AG04450 (cell line): Measurements from ENCODE around the gene HRH4. TPM values are rescaled to one million over a fixed set of nuclear protein-coding genes. Genes with fewer than 3 reads are reported as not detected.

Source experiments
- CTCF ChIA-PET: fragments of 300-600, 350-600 bp; formaldehyde crosslinking; extraction: SDS; loops from one replicate; lab custom pipeline; 2022; ENCODE audit warnings: antibody characterized with exemption, inconsistent platforms; lab: Charles Lee
- POLR2A ChIA-PET: fragments of 350-600 bp; formaldehyde crosslinking; extraction: SDS; loops from one replicate; lab custom pipeline; 2021; ENCODE audit warnings: antibody characterized with exemption, inconsistent platforms; lab: Yijun Ruan, JAX
- DNase-seq: peaks from one replicate; pipeline ENCODE4 v3.0.0-alpha.2; 2011; ENCODE audit warnings: low read depth, low spot score
- H3K27ac ChIP-seq: one replicate; pipeline ENCODE4 v1.5.1; 2012; ENCODE audit warnings: low read depth, low read length, control low read depth
- H3K27me3 ChIP-seq: one replicate; pipeline ENCODE4 v1.6.0; 2012; ENCODE audit warnings: low read length; ENCODE audit not compliant: control insufficient read depth, insufficient read depth
- H3K4me3 ChIP-seq: 2 replicates; pipeline ENCODE4 v1.5.1; 2011; ENCODE audit warnings: mild to moderate bottlenecking, low read depth, low read length, control low read depth
- H3K9me3 ChIP-seq: 2 replicates; pipeline ENCODE4 v1.5.1; 2012; ENCODE audit warnings: low read length; ENCODE audit not compliant: control insufficient read depth, insufficient read depth
- polyA plus RNA-seq: library from polyadenylated mRNA; depleted of rRNA; stranded (reverse); fragments of >200 nt; gene quantifications from 2 replicates; pipeline ENCODE4 v1.2.3, GENCODE V29; 2011
- TF ChIP-seq, protein P1 (sequence below): IDR thresholded peaks from 2 replicates; pipeline ENCODE4 v1.5.1; 2011; ENCODE audit warnings: low read depth, low read length, control low read depth, inconsistent platforms

Gene HRH4
- polyA plus RNA-seq, 1 experiment = 0.01 TPM

- no peaks in the 10 kb centered on the region for H3K9me3 ChIP-seq
- peaks cover 10% of the 10 kb centered on the region for H3K27me3 ChIP-seq
- TF ChIP-seq, protein P1, sequence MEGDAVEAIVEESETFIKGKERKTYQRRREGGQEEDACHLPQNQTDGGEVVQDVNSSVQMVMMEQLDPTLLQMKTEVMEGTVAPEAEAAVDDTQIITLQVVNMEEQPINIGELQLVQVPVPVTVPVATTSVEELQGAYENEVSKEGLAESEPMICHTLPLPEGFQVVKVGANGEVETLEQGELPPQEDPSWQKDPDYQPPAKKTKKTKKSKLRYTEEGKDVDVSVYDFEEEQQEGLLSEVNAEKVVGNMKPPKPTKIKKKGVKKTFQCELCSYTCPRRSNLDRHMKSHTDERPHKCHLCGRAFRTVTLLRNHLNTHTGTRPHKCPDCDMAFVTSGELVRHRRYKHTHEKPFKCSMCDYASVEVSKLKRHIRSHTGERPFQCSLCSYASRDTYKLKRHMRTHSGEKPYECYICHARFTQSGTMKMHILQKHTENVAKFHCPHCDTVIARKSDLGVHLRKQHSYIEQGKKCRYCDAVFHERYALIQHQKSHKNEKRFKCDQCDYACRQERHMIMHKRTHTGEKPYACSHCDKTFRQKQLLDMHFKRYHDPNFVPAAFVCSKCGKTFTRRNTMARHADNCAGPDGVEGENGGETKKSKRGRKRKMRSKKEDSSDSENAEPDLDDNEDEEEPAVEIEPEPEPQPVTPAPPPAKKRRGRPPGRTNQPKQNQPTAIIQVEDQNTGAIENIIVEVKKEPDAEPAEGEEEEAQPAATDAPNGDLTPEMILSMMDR = no peak
- no peak for DNase-seq
- H3K4me3 ChIP-seq = no peak overlapping the region
- ChIA-PET CTCF (interaction anchor here (3.3 to 4.4 kb wide), 2 partner anchors 9 to 137 kb away, joined by 14 to 40 read pairs; no protein-coding TSS in a partner anchor), POLR2A (no interaction called here)
- H3K27ac ChIP-seq = no peak overlapping the region
These were observed 36.8 kb downstream of the HRH4 start for GRCh38 chr18:24497031-24497754.

DNA sequence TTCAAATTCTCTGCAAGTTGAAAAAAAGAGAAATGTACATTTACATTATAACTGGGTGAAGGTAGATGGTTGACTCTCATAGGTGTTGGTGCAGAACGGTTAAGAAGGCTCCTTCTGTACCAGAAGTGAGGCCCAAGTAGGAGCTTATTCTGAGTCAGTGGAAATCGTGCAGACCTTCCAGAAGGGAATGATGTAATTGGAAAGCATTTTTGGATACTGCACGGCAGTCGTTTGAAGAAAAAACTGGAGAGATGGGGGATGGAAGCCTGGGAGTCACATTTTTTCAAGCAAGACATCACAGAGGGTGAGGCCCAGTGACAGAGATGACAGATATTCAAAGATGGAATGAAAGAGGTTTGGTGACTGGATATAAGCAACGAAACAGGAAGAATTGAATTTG is 39.4 kb downstream of the HRH4 start:
- H3K4me3 ChIP-seq = no peak overlapping the region
- TF ChIP-seq, protein P1 = no peak
- peaks cover 8% of the 10 kb centered on the region for H3K27me3 ChIP-seq
- CTCF ChIA-PET = interaction anchor here (4.4 kb wide), 1 partner anchor 12 kb away, joined by 40 read pairs; no protein-coding TSS in a partner anchor
- no peaks in the 10 kb centered on the region for H3K9me3 ChIP-seq
- POLR2A ChIA-PET = no interaction called here
- no peak for DNase-seq
- no peak overlapping the region for H3K27ac ChIP-seq

GRCh38 chr18:24500217-24500616 is 39.8 kb downstream of the HRH4 start:
- no peaks in the 10 kb centered on the region for H3K9me3 ChIP-seq
- H3K4me3 ChIP-seq = no peak overlapping the region
- TF ChIP-seq, protein P1 = no peak
- DNase-seq = no peak
- POLR2A ChIA-PET = no interaction called here
- peaks cover 8% of the 10 kb centered on the region for H3K27me3 ChIP-seq
- CTCF ChIA-PET = interaction anchor here (4.4 kb wide), 1 partner anchor 12 kb away, joined by 40 read pairs; no protein-coding TSS in a partner anchor
- no peak overlapping the region for H3K27ac ChIP-seq

DNA sequence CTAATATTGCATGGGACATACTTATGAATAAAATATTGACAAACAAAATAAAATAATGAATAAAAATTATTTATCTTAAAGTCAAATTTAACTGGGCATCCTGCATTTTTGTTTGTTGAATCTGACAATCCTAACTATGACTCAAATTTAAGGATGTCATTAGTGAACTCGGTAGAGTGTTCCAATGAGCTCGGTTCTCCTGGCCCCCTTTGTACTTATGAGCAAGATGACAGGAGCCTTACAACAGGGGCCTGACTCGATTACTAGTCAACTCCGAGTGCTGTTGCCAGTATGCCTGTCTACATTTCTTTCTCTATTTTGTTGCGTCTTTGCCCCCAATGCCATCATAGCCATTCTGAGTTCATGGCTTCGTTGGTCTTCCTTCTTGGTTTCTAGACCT is 40.3 kb downstream of the HRH4 start:
- no peak overlapping the region for H3K27ac ChIP-seq
- no peak for DNase-seq
- TF ChIP-seq, protein P1 = no peak
- POLR2A ChIA-PET = no interaction called here
- no peak overlapping the region for H3K4me3 ChIP-seq
- peaks cover 5% of the 10 kb centered on the region for H3K27me3 ChIP-seq
- no peaks in the 10 kb centered on the region for H3K9me3 ChIP-seq
- CTCF ChIA-PET = interaction anchor here (2.9 kb wide), 1 partner anchor 11 kb away, joined by 15 read pairs; no protein-coding TSS in a partner anchor
